Calu3 (cell line): Measurements from ENCODE around the gene SPATS1. TPM values are rescaled to one million over a fixed set of nuclear protein-coding genes. Genes with fewer than 3 reads are reported as not detected.
A peak's percentile ranks its signal among the peaks of the same experiment; 100 is the strongest.
"Not testable (repeated sequence)": the region's sequence is repeated elsewhere in the genome, so short reads cannot be mapped to it uniquely, and the experiment has no call there.

Source experiments
- BruUV-seq: library from RNA; stranded (reverse); fragments of 400-500 nt; replicated peaks from 2 replicates; lab custom pipeline; 2021; lab: Mats Ljungman, UMichigan
- CTCF ChIA-PET: fragments of 300-600 bp; sonication (Branson Sonifier 250); formaldehyde crosslinking; loops from one replicate; lab custom pipeline; 2022; ENCODE audit warnings: antibody characterized with exemption; lab: Charles Lee
- DNase-seq: peaks from one replicate; pipeline ENCODE4 v3.0.0; 2022
- H3K27ac Mint-ChIP-seq: one replicate; pipeline ENCODE4 v1.8.0; 2022; ENCODE audit warnings: mixed read lengths; ENCODE audit not compliant: unreplicated experiment
- H3K27me3 Mint-ChIP-seq: one replicate; pipeline ENCODE4 v1.8.0; 2022; ENCODE audit warnings: mixed read lengths; ENCODE audit not compliant: unreplicated experiment
- H3K36me3 Mint-ChIP-seq: one replicate; pipeline ENCODE4 v1.8.0; 2022; ENCODE audit warnings: mild to moderate bottlenecking, moderate library complexity, mixed read lengths; ENCODE audit not compliant: insufficient read depth, unreplicated experiment
- H3K4me1 Mint-ChIP-seq: one replicate; pipeline ENCODE4 v1.8.0; 2022; ENCODE audit warnings: mild to moderate bottlenecking, low read depth, mixed read lengths; ENCODE audit not compliant: unreplicated experiment
- H3K4me3 Mint-ChIP-seq: one replicate; pipeline ENCODE4 v1.8.0; 2022; ENCODE audit warnings: mild to moderate bottlenecking, low read depth, moderate library complexity, mixed read lengths; ENCODE audit not compliant: unreplicated experiment
- H3K9me3 Mint-ChIP-seq: one replicate; pipeline ENCODE4 v1.8.0; 2022; ENCODE audit warnings: low read depth, mixed read lengths; ENCODE audit not compliant: unreplicated experiment
- intact Hi-C: fragments of 100-400 bp; cut with micrococcal nuclease; formaldehyde crosslinking; loops from one replicate; pipeline ENCODE4 v1.10.0; 2022; ENCODE audit not compliant: unreplicated experiment
- total RNA-seq: library from RNA; stranded (reverse); gene quantifications from 2 replicates; pipeline ENCODE4 v1.2.3, GENCODE V29; 2022
- TF ChIP-seq, protein P1 (sequence below): fragments of 200-600 bp; IDR thresholded peaks from one replicate; pipeline ENCODE4 v1.8.0; 2022; ENCODE audit warnings: antibody characterized with exemption; ENCODE audit not compliant: unreplicated experiment

Gene SPATS1
- total RNA-seq, 1 experiment from 2014 or later, result not detected

DNA sequence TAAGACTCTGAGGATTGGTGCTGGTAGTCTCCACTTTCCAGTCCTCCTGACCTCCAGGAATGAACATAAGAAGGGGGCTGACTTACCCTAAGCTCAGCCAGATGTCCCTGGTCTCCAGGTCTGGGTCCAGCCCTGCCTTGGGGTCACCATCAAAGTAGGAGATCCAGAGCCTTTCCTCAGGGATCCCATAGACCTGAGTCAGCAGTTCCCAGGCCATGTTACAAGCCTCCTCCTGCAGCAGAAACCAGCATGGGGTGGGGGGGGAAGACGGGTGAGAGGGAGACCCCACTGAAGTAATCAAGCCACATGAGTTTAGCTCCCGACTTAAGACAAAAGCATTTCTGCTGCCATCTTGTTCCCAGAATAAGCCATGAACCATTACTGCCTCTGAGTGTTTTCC is 31.1 kb upstream of the SPATS1 start:
- Mint-ChIP-seq H3K27me3 (peaks cover 19% of the 10 kb centered on the region), H3K27ac (no peak overlapping the region), H3K4me1 (peaks cover 10% of the 10 kb centered on the region), H3K36me3 (peaks cover 32% of the 10 kb centered on the region), H3K9me3 (no peaks in the 10 kb centered on the region), H3K4me3 (no peak overlapping the region)
- BruUV-seq, result no TSS peak
- no peak for DNase-seq
- CTCF ChIA-PET, result no interaction called here
- intact Hi-C loops, result no loop called here
- TF ChIP-seq, protein P1, sequence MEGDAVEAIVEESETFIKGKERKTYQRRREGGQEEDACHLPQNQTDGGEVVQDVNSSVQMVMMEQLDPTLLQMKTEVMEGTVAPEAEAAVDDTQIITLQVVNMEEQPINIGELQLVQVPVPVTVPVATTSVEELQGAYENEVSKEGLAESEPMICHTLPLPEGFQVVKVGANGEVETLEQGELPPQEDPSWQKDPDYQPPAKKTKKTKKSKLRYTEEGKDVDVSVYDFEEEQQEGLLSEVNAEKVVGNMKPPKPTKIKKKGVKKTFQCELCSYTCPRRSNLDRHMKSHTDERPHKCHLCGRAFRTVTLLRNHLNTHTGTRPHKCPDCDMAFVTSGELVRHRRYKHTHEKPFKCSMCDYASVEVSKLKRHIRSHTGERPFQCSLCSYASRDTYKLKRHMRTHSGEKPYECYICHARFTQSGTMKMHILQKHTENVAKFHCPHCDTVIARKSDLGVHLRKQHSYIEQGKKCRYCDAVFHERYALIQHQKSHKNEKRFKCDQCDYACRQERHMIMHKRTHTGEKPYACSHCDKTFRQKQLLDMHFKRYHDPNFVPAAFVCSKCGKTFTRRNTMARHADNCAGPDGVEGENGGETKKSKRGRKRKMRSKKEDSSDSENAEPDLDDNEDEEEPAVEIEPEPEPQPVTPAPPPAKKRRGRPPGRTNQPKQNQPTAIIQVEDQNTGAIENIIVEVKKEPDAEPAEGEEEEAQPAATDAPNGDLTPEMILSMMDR, result no peak

DNA sequence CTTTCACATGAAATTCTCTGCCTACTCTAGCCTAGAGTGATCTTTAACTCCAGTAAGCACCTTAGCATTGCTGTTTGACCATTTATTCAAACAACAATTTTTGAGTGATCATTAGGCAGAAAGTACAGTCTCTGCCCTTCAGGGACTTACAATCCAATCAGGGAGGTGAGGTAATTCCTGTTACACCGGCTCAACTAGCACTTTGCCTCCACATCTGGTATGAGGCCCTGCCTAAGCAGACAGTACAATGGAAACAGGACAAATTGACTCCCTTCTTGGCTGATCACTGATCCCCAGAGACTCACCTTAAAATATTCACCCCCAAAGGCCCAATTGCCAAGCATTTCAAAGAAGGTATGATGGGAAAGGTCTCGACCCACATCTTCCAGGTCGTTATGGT is 30.7 kb upstream of the SPATS1 start:
- Mint-ChIP-seq H3K27me3 (peaks cover 23% of the 10 kb centered on the region), H3K27ac (no peak overlapping the region), H3K36me3 (peaks cover 32% of the 10 kb centered on the region), H3K4me1 (peaks cover 10% of the 10 kb centered on the region), H3K9me3 (no peaks in the 10 kb centered on the region), H3K4me3 (peak overlapping the region; percentile 96)
- intact Hi-C loops, result no loop called here
- TF ChIP-seq, protein P1, result no peak
- no TSS peak for BruUV-seq
- CTCF ChIA-PET, result interaction anchor here (1.3 to 1.6 kb wide), 2 partner anchors 28 to 44 kb away, joined by 4 to 5 read pairs; no protein-coding TSS in a partner anchor
- no peak for DNase-seq

DNA sequence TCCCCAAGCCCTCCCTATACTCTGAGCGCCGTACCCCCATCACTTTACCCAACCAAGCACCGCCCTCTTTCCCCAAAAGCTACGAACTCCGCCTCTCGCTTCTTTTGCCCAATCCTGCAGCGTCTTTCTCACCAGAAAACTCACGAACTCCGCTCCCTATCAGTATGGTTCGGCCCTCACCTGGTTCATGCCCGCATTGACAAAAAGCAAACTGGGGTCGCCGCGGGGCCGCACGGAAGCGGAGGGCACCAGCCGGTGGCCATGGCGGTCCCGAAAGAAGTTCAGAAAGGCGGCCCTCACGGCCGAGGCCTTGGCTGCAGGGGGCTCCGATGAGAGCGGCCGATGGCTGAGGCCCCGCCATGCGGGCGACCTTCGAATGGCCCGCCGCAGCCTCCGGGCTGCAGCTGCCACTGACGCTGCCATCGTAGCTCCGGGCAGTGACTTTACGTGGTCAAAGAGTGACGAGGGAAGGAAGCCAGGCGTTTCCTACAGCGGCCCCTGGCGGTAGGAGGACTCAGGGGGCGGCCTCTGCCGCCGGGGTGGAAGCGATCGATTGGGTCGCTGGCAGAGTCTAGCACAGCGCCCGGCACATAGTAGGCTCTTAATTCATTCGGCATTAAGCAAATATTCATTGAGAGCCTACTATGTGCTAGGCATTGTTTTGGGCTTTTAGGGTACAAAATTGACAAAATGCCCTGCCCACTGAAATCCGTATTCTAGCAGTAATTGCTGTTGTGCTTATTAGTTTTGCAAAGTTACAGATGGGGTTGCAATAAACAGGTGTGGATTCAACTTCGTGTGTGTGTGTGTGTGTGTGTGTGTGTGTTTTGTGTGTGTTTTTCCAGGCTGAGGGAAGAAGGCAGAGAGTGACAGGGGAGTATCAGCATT is 29.3 kb upstream of the SPATS1 start, which contains the start of gene AARS2:
Gene AARS2 (minus strand): TSS at position 447 of the 888 bp plus-strand sequence. CDS start 24 bp downstream, at position 423.
- CTCF ChIA-PET, result interaction anchor here (0.7 to 1.6 kb wide), 14 partner anchors 8 to 128 kb away, joined by 3 to 8 read pairs (median 5); partner anchors contain the start of genes HSP90AB1 and TMEM151B
- Mint-ChIP-seq H3K9me3 (no peaks in the 10 kb centered on the region), H3K4me1 (peaks cover 10% of the 10 kb centered on the region), H3K27ac (peak within 1 kb of the TSS; percentile 71), H3K4me3 (peak within 1 kb of the TSS; percentile 96), H3K27me3 (peaks cover 37% of the 10 kb centered on the region), H3K36me3 (peaks cover 29% of the 10 kb centered on the region)
- intact Hi-C loops, result no loop called here
- BruUV-seq, result no TSS peak
- DNase-seq, result peak; percentile 99
- TF ChIP-seq, protein P1, result peak; percentile 99

DNA sequence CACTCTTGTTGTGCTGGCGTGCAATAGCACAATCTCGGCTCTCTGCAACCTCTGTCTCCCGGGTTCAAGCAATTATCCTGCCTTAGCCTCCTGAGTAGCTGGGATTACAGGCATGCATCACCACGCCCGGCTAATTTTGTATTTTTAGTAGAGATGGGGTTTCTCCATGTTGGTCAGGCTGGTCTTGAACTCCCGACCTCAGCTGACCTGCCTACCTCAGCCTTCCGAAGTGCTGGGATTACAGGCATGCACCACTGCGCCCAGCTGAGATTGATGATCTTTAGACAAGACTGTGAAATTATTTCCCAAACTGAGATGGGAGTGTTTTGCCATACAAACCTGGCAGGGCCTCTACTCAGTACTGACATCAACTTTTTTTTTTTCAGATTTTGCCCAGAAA is 27.8 kb upstream of the SPATS1 start:
- BruUV-seq, H3K27ac Mint-ChIP-seq, H3K4me3 Mint-ChIP-seq, H3K4me1 Mint-ChIP-seq, DNase-seq, CTCF ChIA-PET, intact Hi-C loops, H3K9me3 Mint-ChIP-seq: not testable (repeated sequence)
- H3K27me3 Mint-ChIP-seq, result peaks cover 52% of the 10 kb centered on the region
- peaks cover 21% of the 10 kb centered on the region for H3K36me3 Mint-ChIP-seq
